ENCODE results near the gene RPS21.

DNA sequence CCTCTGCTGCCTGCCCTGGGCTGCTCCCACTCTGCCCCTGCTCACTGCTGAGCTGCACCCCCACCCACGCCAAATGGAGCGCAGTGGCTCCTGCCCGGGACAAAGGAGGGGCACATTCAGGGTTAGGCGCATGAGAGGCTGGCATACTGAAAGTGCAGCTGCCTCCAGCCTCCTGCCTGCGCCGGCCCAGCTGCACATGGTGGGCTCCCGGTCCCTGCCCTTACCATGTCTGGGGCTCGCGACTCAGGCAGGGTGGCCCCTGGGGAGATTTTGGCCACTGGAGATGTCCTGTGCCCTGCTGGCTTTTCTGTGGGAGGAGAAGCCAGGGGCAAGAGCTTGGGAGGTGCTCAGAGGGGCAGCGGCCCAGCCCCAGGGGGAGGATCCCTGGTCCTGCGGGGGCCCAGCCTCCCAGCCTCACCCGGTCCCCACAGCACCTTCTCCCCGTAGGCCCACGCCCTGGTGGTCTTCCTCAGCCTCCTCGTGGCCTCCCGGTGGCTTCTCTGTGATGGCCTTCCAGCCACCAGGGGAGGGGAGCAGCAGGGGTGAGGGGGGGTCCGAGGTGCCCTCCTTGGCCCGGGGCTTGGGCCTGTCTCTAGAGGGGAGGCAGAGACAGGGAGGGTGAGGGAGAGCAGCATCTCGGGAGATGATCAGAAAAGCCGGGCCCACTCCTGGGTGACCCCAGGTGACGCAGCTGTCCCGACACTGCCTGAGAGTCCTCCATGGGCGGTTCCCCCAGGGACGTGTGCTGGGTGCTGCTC is 28.6 kb downstream of the RPS21 start:
- no peak for TF ChIP-seq SP1 (IDR thresholded peaks at IDR 0.05; ENCODE audit: low read depth)
- TF ChIP-seq EZH2 (IDR thresholded peaks at IDR 0.05): no peak
- TF ChIP-seq ZNF274 (IDR thresholded peaks at IDR 0.05; ENCODE audit: low read depth, low read length): no peak
- TF ChIP-seq, protein P1, sequence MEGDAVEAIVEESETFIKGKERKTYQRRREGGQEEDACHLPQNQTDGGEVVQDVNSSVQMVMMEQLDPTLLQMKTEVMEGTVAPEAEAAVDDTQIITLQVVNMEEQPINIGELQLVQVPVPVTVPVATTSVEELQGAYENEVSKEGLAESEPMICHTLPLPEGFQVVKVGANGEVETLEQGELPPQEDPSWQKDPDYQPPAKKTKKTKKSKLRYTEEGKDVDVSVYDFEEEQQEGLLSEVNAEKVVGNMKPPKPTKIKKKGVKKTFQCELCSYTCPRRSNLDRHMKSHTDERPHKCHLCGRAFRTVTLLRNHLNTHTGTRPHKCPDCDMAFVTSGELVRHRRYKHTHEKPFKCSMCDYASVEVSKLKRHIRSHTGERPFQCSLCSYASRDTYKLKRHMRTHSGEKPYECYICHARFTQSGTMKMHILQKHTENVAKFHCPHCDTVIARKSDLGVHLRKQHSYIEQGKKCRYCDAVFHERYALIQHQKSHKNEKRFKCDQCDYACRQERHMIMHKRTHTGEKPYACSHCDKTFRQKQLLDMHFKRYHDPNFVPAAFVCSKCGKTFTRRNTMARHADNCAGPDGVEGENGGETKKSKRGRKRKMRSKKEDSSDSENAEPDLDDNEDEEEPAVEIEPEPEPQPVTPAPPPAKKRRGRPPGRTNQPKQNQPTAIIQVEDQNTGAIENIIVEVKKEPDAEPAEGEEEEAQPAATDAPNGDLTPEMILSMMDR (IDR thresholded peaks at IDR 0.05 in 2 of 3, conservative IDR thresholded peaks at IDR 0.05 in 1 of 3; ENCODE audit: borderline replicate concordance in 1 of 3, insufficient read depth in 1 of 3, low read depth in 2 of 3, low read length in 2 of 3): no peak
- no peak for TF ChIP-seq POLR2A (IDR thresholded peaks at IDR 0.05; ENCODE audit: borderline replicate concordance, extremely low read depth, insufficient read depth, insufficient read length)
- no peak for TF ChIP-seq RAD21 (IDR thresholded peaks at IDR 0.05; ENCODE audit: low read depth)
- TF ChIP-seq, protein P2, sequence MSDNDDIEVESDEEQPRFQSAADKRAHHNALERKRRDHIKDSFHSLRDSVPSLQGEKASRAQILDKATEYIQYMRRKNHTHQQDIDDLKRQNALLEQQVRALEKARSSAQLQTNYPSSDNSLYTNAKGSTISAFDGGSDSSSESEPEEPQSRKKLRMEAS (IDR thresholded peaks at IDR 0.05): no peak
- no peak for TF ChIP-seq CEBPB (IDR thresholded peaks at IDR 0.05; ENCODE audit: low read depth)
- TF ChIP-seq ATF3 (IDR thresholded peaks at IDR 0.05): no peak
- no peak for TF ChIP-seq SRF (IDR thresholded peaks at IDR 0.05; ENCODE audit: low read depth)
- TF ChIP-seq, protein P3, sequence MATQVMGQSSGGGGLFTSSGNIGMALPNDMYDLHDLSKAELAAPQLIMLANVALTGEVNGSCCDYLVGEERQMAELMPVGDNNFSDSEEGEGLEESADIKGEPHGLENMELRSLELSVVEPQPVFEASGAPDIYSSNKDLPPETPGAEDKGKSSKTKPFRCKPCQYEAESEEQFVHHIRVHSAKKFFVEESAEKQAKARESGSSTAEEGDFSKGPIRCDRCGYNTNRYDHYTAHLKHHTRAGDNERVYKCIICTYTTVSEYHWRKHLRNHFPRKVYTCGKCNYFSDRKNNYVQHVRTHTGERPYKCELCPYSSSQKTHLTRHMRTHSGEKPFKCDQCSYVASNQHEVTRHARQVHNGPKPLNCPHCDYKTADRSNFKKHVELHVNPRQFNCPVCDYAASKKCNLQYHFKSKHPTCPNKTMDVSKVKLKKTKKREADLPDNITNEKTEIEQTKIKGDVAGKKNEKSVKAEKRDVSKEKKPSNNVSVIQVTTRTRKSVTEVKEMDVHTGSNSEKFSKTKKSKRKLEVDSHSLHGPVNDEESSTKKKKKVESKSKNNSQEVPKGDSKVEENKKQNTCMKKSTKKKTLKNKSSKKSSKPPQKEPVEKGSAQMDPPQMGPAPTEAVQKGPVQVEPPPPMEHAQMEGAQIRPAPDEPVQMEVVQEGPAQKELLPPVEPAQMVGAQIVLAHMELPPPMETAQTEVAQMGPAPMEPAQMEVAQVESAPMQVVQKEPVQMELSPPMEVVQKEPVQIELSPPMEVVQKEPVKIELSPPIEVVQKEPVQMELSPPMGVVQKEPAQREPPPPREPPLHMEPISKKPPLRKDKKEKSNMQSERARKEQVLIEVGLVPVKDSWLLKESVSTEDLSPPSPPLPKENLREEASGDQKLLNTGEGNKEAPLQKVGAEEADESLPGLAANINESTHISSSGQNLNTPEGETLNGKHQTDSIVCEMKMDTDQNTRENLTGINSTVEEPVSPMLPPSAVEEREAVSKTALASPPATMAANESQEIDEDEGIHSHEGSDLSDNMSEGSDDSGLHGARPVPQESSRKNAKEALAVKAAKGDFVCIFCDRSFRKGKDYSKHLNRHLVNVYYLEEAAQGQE (IDR thresholded peaks at IDR 0.05; ENCODE audit: low read depth): no peak
- TF ChIP-seq POLR2AphosphoS5 (IDR thresholded peaks at IDR 0.05; ENCODE audit: low read depth, low read length): no peak

All from HCT116 (cell line).